Ectodermal cell (in vitro differentiated cells): Measurements from ENCODE around the gene KDM6B.
A peak's percentile ranks its signal among the peaks of the same experiment; 100 is the strongest.

ENCODE experiments used
- H3K27ac ChIP-seq: 2 replicates; pipeline ENCODE4 v1.7.0; 2013; ENCODE audit warnings: mild to moderate bottlenecking, low read depth, low read length; ENCODE audit not compliant: insufficient read depth, poor library complexity, severe bottlenecking
- H3K27me3 ChIP-seq: 2 replicates; pipeline ENCODE4 v1.7.0; 2013; ENCODE audit warnings: mild to moderate bottlenecking, low read length; ENCODE audit not compliant: insufficient read depth, control insufficient read depth, poor library complexity, severe bottlenecking
- H3K36me3 ChIP-seq: one replicate; pipeline ENCODE4 v1.7.0; 2013; ENCODE audit warnings: low read length; ENCODE audit not compliant: control insufficient read depth, insufficient read depth
- H3K4me1 ChIP-seq: one replicate; pipeline ENCODE4 v1.7.0; 2013; ENCODE audit warnings: low read length; ENCODE audit not compliant: control insufficient read depth, insufficient read depth
- H3K4me3 ChIP-seq: 2 replicates; pipeline ENCODE4 v1.7.0; 2013; ENCODE audit warnings: low read depth, low read length, control low read depth; ENCODE audit not compliant: insufficient read depth
- H3K9me3 ChIP-seq: 2 replicates; pipeline ENCODE4 v1.7.0; 2013; ENCODE audit warnings: mild to moderate bottlenecking, low read length, moderate library complexity; ENCODE audit not compliant: control insufficient read depth
- WGBS, 2 experiments: methylation state at CpG; one replicate each; pipeline ENCODE4 v1.1.7; 2013; ENCODE audit warnings: missing lambda C conversion rate in 2 of 2; 5-methylcytosine and 5-hydroxymethylcytosine counted together

KDM6B gene

GRCh38 chr17:7834957-7835813 lies 1.2 kb downstream of the KDM6B start:
- H3K27ac ChIP-seq, result peak overlapping the region; percentile 99
- WGBS, 2 experiments, result 0 to 1% methylated on average over 69 of the region's 69 CpGs
- H3K36me3 ChIP-seq, result no peaks in the 10 kb centered on the region
- H3K27me3 ChIP-seq, result peaks cover 29% of the 10 kb centered on the region
- no peaks in the 10 kb centered on the region for H3K9me3 ChIP-seq
- H3K4me3 ChIP-seq, result peak overlapping the region; percentile 83
- peaks cover 31% of the 10 kb centered on the region for H3K4me1 ChIP-seq

DNA sequence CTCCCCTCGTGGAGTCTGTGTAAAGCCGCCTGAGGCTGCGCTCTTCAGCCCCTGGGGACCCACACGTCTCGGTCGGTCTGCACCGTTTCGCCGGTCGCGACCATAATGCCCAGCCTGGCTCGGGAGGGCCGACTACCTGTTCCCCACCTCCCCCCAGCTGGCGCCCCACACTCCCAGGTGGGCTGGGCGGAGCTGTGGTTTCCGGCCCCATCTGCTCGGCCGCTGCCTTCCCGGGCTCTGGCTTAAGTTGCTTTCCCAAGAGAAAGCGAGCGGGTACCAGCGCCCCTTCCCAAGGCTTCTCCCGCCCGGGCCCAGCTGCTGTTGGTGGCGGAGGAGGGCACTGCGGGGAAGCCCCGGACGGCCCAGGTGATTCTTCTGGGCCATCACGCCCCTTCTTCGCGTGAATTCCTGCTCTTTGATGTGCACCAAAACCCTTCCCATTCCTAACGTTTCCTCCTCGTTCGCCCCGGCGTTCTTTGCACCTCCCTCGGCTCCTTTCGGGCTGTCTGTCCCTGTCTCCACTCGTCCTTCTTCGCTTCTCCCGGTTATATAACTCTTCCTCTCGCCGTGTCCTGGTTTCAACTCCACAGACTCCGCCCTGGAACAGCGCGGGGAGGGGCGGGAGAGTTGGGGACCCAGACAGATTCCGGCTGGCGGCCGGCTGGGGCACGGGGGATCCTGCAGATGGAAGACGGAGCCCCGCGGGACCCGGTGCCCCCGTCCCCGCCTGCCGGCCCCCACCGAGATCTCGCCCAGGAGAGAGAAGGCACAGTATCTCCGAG lies 2.0 kb downstream of the KDM6B start:
- Histone ChIP-seq H3K27ac (peak overlapping the region; percentile 94), H3K4me3 (peak overlapping the region; percentile 83), H3K9me3 (no peaks in the 10 kb centered on the region), H3K27me3 (peaks cover 25% of the 10 kb centered on the region), H3K36me3 (peaks cover 4% of the 10 kb centered on the region), H3K4me1 (peaks cover 39% of the 10 kb centered on the region)
- WGBS, 2 experiments, result 0% methylated on average over 61 of the region's 61 CpGs

- Histone ChIP-seq H3K9me3 (no peaks in the 10 kb centered on the region), H3K4me1 (peaks cover 42% of the 10 kb centered on the region), H3K4me3 (peak overlapping the region; percentile 83), H3K27me3 (peaks cover 17% of the 10 kb centered on the region), H3K36me3 (peaks cover 4% of the 10 kb centered on the region), H3K27ac (peak overlapping the region; percentile 94)
- WGBS, 2 experiments, result 0% methylated on average over 16 to 18 of the region's 19 CpGs
Observed at GRCh38 chr17:7836596-7837407, 2.8 kb downstream of the KDM6B start.

- WGBS, 2 experiments, result 5 to 7% methylated on average over 7 to 8 of the region's 8 CpGs
Observed at GRCh38 chr17:7837408-7838088, 3.5 kb downstream of the KDM6B start.

GRCh38 chr17:7838090-7839075 lies 4.4 kb downstream of the KDM6B start:
- H3K27me3 ChIP-seq, result peaks cover 1% of the 10 kb centered on the region
- peaks cover 4% of the 10 kb centered on the region for H3K36me3 ChIP-seq
- peak overlapping the region; percentile 88 for H3K27ac ChIP-seq
- H3K9me3 ChIP-seq, result no peaks in the 10 kb centered on the region
- peak overlapping the region; percentile 41 for H3K4me3 ChIP-seq
- H3K4me1 ChIP-seq, result peaks cover 35% of the 10 kb centered on the region
- WGBS, 2 experiments, result 17 to 20% methylated on average over 8 to 10 of the region's 12 CpGs

More at GRCh38 chr17:7837408-7838088, 3.5 kb downstream of the KDM6B start:
- Histone ChIP-seq H3K36me3 (peaks cover 4% of the 10 kb centered on the region), H3K27me3 (peaks cover 10% of the 10 kb centered on the region), H3K27ac (peak overlapping the region; percentile 88), H3K9me3 (no peaks in the 10 kb centered on the region), H3K4me3 (peak overlapping the region; percentile 28), H3K4me1 (peaks cover 42% of the 10 kb centered on the region)

DNA sequence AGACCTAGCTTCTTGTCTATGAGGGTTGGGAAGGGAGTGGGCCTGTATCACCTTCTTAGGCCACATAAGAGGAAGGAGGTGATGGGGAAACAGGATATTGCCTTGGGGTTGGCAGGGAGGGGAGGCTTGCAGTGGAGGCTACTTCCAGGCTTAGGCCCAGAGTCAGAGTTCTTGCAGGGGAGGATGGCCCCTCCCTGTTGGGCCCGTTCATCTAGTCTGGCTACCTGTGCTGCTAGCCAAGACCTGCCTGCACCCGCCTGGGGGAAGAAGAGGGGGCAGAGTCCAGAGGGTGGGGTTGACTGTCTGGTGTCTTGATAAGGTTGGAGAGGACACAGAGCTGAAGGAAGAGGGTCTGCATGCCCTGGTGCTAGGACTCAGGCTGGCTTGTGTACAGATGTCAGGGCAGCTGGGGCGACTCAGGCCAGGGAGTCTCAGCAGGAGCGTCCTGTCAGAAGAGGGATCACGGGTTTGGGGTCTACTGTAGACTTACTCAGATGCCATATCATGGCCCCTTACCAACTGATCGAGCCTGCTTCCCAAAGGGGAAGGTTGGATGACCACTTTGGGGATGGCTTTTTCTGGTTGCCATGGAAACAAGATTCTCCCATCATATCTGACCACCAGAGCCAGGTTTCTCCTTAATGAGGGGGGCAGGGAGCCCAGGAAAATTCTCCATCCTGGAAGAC lies 5.3 kb downstream of the KDM6B start:
- Histone ChIP-seq H3K27ac (peak overlapping the region; percentile 36), H3K27me3 (no peaks in the 10 kb centered on the region), H3K4me1 (peaks cover 33% of the 10 kb centered on the region), H3K9me3 (no peaks in the 10 kb centered on the region), H3K36me3 (peaks cover 4% of the 10 kb centered on the region), H3K4me3 (peak overlapping the region; percentile 41)
- WGBS, 2 experiments, result 80 to 83% methylated on average over 6 of the region's 6 CpGs

DNA sequence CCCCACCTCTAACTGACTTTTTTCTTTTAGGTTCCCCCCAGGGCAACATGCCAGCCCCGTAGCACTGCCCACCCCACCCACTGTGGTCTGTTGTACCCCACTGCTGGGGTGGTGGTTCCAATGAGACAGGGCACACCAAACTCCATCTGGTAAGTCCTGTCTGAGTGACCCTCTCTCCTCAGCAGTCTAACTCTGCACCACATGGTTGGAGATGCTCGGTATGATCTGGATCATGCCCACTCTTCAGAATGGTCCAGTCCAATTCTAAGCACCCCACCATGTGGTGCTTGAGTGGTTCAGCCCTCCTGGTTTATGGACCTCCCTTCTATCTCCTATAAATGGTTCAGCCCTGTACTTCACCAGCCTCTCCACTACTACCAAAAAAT lies 5.9 kb downstream of the KDM6B start:
- H3K27ac ChIP-seq, result no peak overlapping the region

DNA sequence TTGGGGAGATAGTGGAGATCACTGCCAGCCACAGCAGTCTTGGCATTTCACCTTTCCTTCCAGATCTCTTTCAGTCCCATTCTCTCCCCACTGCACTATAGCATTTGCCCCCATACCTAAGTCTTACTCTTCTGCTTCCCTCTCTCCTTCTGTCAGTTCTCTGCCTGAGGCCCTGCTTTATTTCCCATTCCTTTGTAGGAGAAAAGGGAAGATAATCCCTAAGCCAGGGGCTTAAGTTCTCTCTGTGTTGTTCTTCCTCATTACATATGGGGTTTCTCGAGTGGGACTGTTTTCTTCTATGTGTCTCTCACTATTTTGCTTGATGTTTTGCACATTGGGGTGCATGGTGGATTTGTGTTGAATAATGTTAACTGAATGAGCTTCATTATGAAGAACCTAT lies 6.4 kb downstream of the KDM6B start:
- Histone ChIP-seq H3K9me3 (no peaks in the 10 kb centered on the region), H3K36me3 (peaks cover 5% of the 10 kb centered on the region), H3K4me1 (peaks cover 37% of the 10 kb centered on the region), H3K4me3 (peak overlapping the region; percentile 9), H3K27ac (peak overlapping the region; percentile 17), H3K27me3 (no peaks in the 10 kb centered on the region)
- 40 to 73% methylated on average over 1 of the region's 1 CpG for WGBS, 2 experiments

More for the DNA sequence above, 5.9 kb downstream of the KDM6B start:
- Histone ChIP-seq H3K9me3 (no peaks in the 10 kb centered on the region), H3K27me3 (no peaks in the 10 kb centered on the region), H3K36me3 (peaks cover 4% of the 10 kb centered on the region), H3K4me3 (no peak overlapping the region), H3K4me1 (peaks cover 33% of the 10 kb centered on the region)
- 73 to 90% methylated on average over 2 of the region's 2 CpGs for WGBS, 2 experiments
